HCT116 (cell line): ENCODE data around the gene TAS2R39. TPM values are rescaled to one million over a fixed set of nuclear protein-coding genes. Genes with fewer than 3 reads are reported as not detected.

Experiments
- ATAC-seq: fragments of 200-7000 bp; cut with Tn5 transposase; 2 replicates; pipeline ENCODE4 v1.9.1; 2020; ENCODE audit warnings: mild to moderate bottlenecking, moderate library complexity
- BruUV-seq: library from RNA; stranded (reverse); fragments of 400-500 nt; replicated peaks from 2 replicates; lab custom pipeline; 2021; lab: Mats Ljungman, UMichigan
- CTCF ChIA-PET: fragments of 300-600 bp; sonication (Branson Sonifier 250); formaldehyde crosslinking; loops from one replicate; lab custom pipeline; 2021; ENCODE audit warnings: antibody characterized with exemption; lab: Charles Lee
- POLR2A ChIA-PET: fragments of 300-600, 350-600 bp; sonication (Branson Sonifier 250); formaldehyde crosslinking; loops from one replicate; lab custom pipeline; 2021; ENCODE audit warnings: antibody characterized with exemption; lab: Charles Lee
- RAD21 ChIA-PET, 2 experiments: fragments of 300-600 bp; sonication (Branson Sonifier 250); formaldehyde crosslinking; loops; one replicate each; lab custom pipeline; 2023; ENCODE audit warnings: low total read pairs in 2 of 2; ENCODE audit not compliant: uncharacterized antibody in 2 of 2, unreplicated experiment in 2 of 2, low non-redundant PET in 1 of 2; lab: Charles Lee
- DNase-seq: peaks from one replicate; pipeline ENCODE4 v3.0.0-alpha.2; 2010; ENCODE audit warnings: low read depth, low spot score
- H2AFZ ChIP-seq: fragments of 200-600 bp; shearing (Covaris generic), sonication (generic); 2 replicates; pipeline ENCODE4 v1.6.1; 2017; ENCODE audit warnings: low read depth, mixed run types, mixed read lengths, antibody characterized with exemption, low read length; ENCODE audit not compliant: poor library complexity, severe bottlenecking
- H3K27ac ChIP-seq: 2 replicates; pipeline ENCODE4 v1.5.1; 2012; ENCODE audit warnings: low read depth, low read length
- H3K27me3 ChIP-seq: fragments of 200-600 bp; sonication (generic); 2 replicates; pipeline ENCODE4 v1.6.1; 2016; ENCODE audit warnings: mixed run types, low read length, mixed read lengths; ENCODE audit not compliant: insufficient read depth
- H3K36me3 ChIP-seq, 2 experiments: fragments of 200-500 bp in 1 of 2; fragments of 200-600 bp in 1 of 2; sonication (Bioruptor generic) in 1 of 2; sonication (generic) in 1 of 2; 2 replicates each; pipeline versions ENCODE4 v1.5.1 to v1.6.1; 2014 to 2016; ENCODE audit warnings: low read length in 2 of 2, inconsistent platforms in 1 of 2, mixed read lengths in 1 of 2, mixed run types in 1 of 2; ENCODE audit not compliant: insufficient read depth in 2 of 2, control insufficient read depth in 1 of 2
- H3K4me1 ChIP-seq, 2 experiments: fragments of 200-600 bp in 1 of 2; sonication (generic) in 1 of 2; 2 replicates each; pipeline versions ENCODE4 v1.5.1 to v1.6.1; 2012 to 2017; ENCODE audit warnings: low read length in 2 of 2, inconsistent platforms in 1 of 2, mild to moderate bottlenecking in 1 of 2, mixed read lengths in 1 of 2, mixed run types in 1 of 2, moderate library complexity in 1 of 2; ENCODE audit not compliant: insufficient read depth in 2 of 2, control insufficient read depth in 1 of 2
- H3K4me2 ChIP-seq: fragments of 200-600 bp; sonication (generic); 2 replicates; pipeline ENCODE4 v1.6.1; 2017; ENCODE audit warnings: mixed run types, low read length, mixed read lengths
- H3K4me3 ChIP-seq, 2 experiments: fragments of 200-600 bp in 1 of 2; sonication (generic) in 1 of 2; replicated peaks in 1 of 2; 2 replicates each; pipeline ENCODE4 v1.5.1; 2011 to 2016; ENCODE audit warnings: low read length in 2 of 2, control low read depth in 1 of 2, low read depth in 1 of 2, mild to moderate bottlenecking in 1 of 2, mixed read lengths in 1 of 2, mixed run types in 1 of 2
- H3K79me2 ChIP-seq: fragments of 200-600 bp; sonication (generic); 2 replicates; pipeline ENCODE4 v1.6.1; 2017; ENCODE audit warnings: mild to moderate bottlenecking, mixed run types, low read length, moderate library complexity, mixed read lengths; ENCODE audit not compliant: insufficient read depth
- H3K9ac ChIP-seq: fragments of 200-600 bp; sonication (generic); 2 replicates; pipeline ENCODE4 v1.6.1; 2016; ENCODE audit warnings: low read length, mixed read lengths
- H3K9me2 ChIP-seq: fragments of 200-600 bp; sonication (generic), shearing (Covaris generic); 2 replicates; pipeline ENCODE4 v1.6.1; 2017; ENCODE audit warnings: mixed run types, mild to moderate bottlenecking, moderate library complexity; ENCODE audit not compliant: insufficient read depth
- H3K9me3 ChIP-seq, 2 experiments: fragments of 200-500 bp in 1 of 2; fragments of 200-600 bp in 1 of 2; sonication (Bioruptor generic) in 1 of 2; sonication (generic) in 1 of 2; 2 replicates each; pipeline ENCODE4 v1.6.1; 2014 to 2017; ENCODE audit warnings: low read length in 2 of 2, mixed read lengths in 2 of 2, inconsistent platforms in 1 of 2, low read depth in 1 of 2, mild to moderate bottlenecking in 1 of 2, mixed run types in 1 of 2, moderate library complexity in 1 of 2; ENCODE audit not compliant: control insufficient read depth in 1 of 2, insufficient read depth in 1 of 2
- H4K20me1 ChIP-seq: fragments of 200-600 bp; sonication (generic), shearing (Covaris generic); 2 replicates; pipeline ENCODE4 v1.6.1; 2017; ENCODE audit warnings: mixed run types, mild to moderate bottlenecking, moderate library complexity; ENCODE audit not compliant: insufficient read depth
- CBX3 ChIP-seq: IDR thresholded peaks from 2 replicates; pipeline ENCODE4 v1.6.1; 2012; ENCODE audit warnings: low read depth
- EGR1 ChIP-seq: IDR thresholded peaks from 2 replicates; pipeline ENCODE4 v1.6.1; 2012; ENCODE audit warnings: low read depth
- ELF1 ChIP-seq: IDR thresholded peaks from 2 replicates; pipeline ENCODE4 v1.6.1; 2012; ENCODE audit warnings: low read depth, borderline replicate concordance
- FOSL1 ChIP-seq: IDR thresholded peaks from 2 replicates; pipeline ENCODE4 v1.6.1; 2012; ENCODE audit warnings: low read depth
- JUND ChIP-seq: IDR thresholded peaks from 2 replicates; pipeline ENCODE4 v1.6.1; 2012
- POLR2A ChIP-seq: IDR thresholded peaks from 2 replicates; pipeline ENCODE4 v1.7.0; 2011; ENCODE audit warnings: borderline replicate concordance; ENCODE audit not compliant: insufficient read depth, insufficient read length; ENCODE audit errors: extremely low read depth
- RAD21 ChIP-seq: IDR thresholded peaks from 2 replicates; pipeline ENCODE4 v1.6.1; 2012; ENCODE audit warnings: low read depth, mild to moderate bottlenecking
- SP1 ChIP-seq: IDR thresholded peaks from 2 replicates; pipeline ENCODE4 v1.6.1; 2012; ENCODE audit warnings: low read depth
- SRF ChIP-seq: IDR thresholded peaks from 2 replicates; pipeline ENCODE4 v1.6.1; 2012; ENCODE audit warnings: low read depth
- YY1 ChIP-seq: IDR thresholded peaks from 2 replicates; pipeline ENCODE4 v1.6.1; 2011; ENCODE audit warnings: low read length, low read depth, moderate library complexity, mild to moderate bottlenecking; ENCODE audit not compliant: insufficient replicate concordance; ENCODE audit errors: extremely low read depth
- ZNF274 ChIP-seq: fragments of 200-500 bp; sonication (Bioruptor generic); IDR thresholded peaks from 2 replicates; pipeline ENCODE4 v1.6.1; 2014; ENCODE audit warnings: mild to moderate bottlenecking, low read depth, low read length, inconsistent platforms
- intact Hi-C: fragments of 100-400 bp; cut with micrococcal nuclease; formaldehyde crosslinking; loops from 2 replicates; pipeline ENCODE4 v1.10.0; 2022
- total RNA-seq: library from RNA; stranded (reverse); gene quantifications from one replicate; pipeline ENCODE4 v1.2.1, GENCODE V29; 2021; ENCODE audit not compliant: unreplicated experiment
- TF ChIP-seq, protein P1 (sequence below): IDR thresholded peaks from 2 replicates; pipeline ENCODE4 v1.6.1; 2012; ENCODE audit warnings: low read depth
- TF ChIP-seq, protein P2 (sequence below): IDR thresholded peaks from 2 replicates; pipeline ENCODE4 v1.6.1; 2012
- TF ChIP-seq, protein P3 (sequence below), 3 experiments: fragments of 200-600 bp in 1 of 3; sonication (generic) in 1 of 3; IDR thresholded peaks in 2 of 3; conservative IDR thresholded peaks in 1 of 3; 2 replicates each; pipeline ENCODE4 v1.5.1; 2012 to 2017; ENCODE audit warnings: low read depth in 2 of 3, low read length in 2 of 3, antibody characterized with exemption in 1 of 3, borderline replicate concordance in 1 of 3, control low read depth in 1 of 3, mild to moderate bottlenecking in 1 of 3, mixed read lengths in 1 of 3, mixed run types in 1 of 3, moderate library complexity in 1 of 3; ENCODE audit not compliant: insufficient read depth in 1 of 3

The TAS2R39 gene
- total RNA-seq, 1 experiment from 2014 or later, result not detected

DNA sequence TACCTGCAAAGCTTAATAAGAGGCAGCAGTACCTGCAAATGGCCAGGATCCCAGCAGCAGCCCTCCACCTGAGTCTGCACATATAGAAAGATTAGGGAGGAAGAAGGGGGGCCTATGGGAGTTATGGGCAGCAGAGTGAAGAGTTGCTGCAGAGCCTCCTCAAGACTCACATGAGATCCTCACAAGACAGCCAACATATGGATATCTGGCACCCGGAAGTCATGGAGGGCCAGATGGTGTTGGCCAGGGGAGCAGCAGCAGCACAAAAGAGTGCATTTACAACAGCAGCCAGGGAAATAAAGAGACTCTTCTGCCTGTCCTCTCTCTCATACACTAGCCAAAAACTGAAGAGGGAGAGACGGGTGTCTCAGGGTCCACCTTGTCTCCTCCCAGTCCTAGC lies 34.6 kb downstream of the TAS2R39 start:
- intact Hi-C loops, result loop anchor here (10.0 kb wide), 1 partner anchor 363 kb away; the partner anchor contains the start of gene EPHB6
- BruUV-seq, result no TSS peak
- CTCF ChIA-PET, result interaction anchor here (4.3 kb wide), 1 partner anchor 209 kb away, joined by 331 read pairs; no protein-coding TSS in a partner anchor

GRCh38 chr7:143221286-143221685 lies 38.1 kb downstream of the TAS2R39 start:
- ChIA-PET CTCF (no interaction called here), RAD21 (no interaction called here), POLR2A (interaction anchor here (0.5 kb wide), 1 partner anchor 214 kb away, joined by 3 read pairs; no protein-coding TSS in a partner anchor)
- Histone ChIP-seq H2AFZ (no peak overlapping the region), H3K79me2 (no peaks in the 10 kb centered on the region), H3K4me2 (no peak overlapping the region), H3K4me1 (no peaks in the 10 kb centered on the region), H3K36me3 (no peaks in the 10 kb centered on the region), H3K27ac (no peak overlapping the region), H3K9me3 (no peaks in the 10 kb centered on the region), H3K27me3 (peaks cover 5% of the 10 kb centered on the region; the same call in 1 of the 2 replicates), H3K9ac (no peak overlapping the region), H3K9me2 (no peaks in the 10 kb centered on the region), H4K20me1 (no peaks in the 10 kb centered on the region), H3K4me3 (no peak overlapping the region)
- intact Hi-C loops, result no loop called here
- BruUV-seq, result no TSS peak
- no peak for ATAC-seq
- DNase-seq, result no peak
- no peak for TF ChIP-seq FOSL1
- TF ChIP-seq JUND, result no peak
- no peak for TF ChIP-seq ELF1
- no peak for TF ChIP-seq CBX3
- TF ChIP-seq EGR1, result no peak
- no peak for TF ChIP-seq POLR2A
- TF ChIP-seq SP1, result no peak
- TF ChIP-seq, protein P1, sequence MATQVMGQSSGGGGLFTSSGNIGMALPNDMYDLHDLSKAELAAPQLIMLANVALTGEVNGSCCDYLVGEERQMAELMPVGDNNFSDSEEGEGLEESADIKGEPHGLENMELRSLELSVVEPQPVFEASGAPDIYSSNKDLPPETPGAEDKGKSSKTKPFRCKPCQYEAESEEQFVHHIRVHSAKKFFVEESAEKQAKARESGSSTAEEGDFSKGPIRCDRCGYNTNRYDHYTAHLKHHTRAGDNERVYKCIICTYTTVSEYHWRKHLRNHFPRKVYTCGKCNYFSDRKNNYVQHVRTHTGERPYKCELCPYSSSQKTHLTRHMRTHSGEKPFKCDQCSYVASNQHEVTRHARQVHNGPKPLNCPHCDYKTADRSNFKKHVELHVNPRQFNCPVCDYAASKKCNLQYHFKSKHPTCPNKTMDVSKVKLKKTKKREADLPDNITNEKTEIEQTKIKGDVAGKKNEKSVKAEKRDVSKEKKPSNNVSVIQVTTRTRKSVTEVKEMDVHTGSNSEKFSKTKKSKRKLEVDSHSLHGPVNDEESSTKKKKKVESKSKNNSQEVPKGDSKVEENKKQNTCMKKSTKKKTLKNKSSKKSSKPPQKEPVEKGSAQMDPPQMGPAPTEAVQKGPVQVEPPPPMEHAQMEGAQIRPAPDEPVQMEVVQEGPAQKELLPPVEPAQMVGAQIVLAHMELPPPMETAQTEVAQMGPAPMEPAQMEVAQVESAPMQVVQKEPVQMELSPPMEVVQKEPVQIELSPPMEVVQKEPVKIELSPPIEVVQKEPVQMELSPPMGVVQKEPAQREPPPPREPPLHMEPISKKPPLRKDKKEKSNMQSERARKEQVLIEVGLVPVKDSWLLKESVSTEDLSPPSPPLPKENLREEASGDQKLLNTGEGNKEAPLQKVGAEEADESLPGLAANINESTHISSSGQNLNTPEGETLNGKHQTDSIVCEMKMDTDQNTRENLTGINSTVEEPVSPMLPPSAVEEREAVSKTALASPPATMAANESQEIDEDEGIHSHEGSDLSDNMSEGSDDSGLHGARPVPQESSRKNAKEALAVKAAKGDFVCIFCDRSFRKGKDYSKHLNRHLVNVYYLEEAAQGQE, result no peak
- no peak for TF ChIP-seq YY1
- TF ChIP-seq SRF, result no peak
- TF ChIP-seq, protein P2, sequence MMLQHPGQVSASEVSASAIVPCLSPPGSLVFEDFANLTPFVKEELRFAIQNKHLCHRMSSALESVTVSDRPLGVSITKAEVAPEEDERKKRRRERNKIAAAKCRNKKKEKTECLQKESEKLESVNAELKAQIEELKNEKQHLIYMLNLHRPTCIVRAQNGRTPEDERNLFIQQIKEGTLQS, result no peak
- TF ChIP-seq ZNF274, result no peak
- TF ChIP-seq RAD21, result no peak

More for the DNA sequence above, 34.6 kb downstream of the TAS2R39 start:
- no peaks in the 10 kb centered on the region for H3K79me2 ChIP-seq
- no peak overlapping the region for H3K27ac ChIP-seq
- no peaks in the 10 kb centered on the region for H3K9me2 ChIP-seq
- no peaks in the 10 kb centered on the region for H3K4me1 ChIP-seq
- H3K27me3 ChIP-seq, result no peaks in the 10 kb centered on the region
- H2AFZ ChIP-seq, result no peak overlapping the region
- DNase-seq (no peak), ATAC-seq (no peak)
- no peaks in the 10 kb centered on the region for H3K36me3 ChIP-seq
- ChIA-PET POLR2A (no interaction called here), RAD21 (no interaction called here)
- TF ChIP-seq, protein P3, sequence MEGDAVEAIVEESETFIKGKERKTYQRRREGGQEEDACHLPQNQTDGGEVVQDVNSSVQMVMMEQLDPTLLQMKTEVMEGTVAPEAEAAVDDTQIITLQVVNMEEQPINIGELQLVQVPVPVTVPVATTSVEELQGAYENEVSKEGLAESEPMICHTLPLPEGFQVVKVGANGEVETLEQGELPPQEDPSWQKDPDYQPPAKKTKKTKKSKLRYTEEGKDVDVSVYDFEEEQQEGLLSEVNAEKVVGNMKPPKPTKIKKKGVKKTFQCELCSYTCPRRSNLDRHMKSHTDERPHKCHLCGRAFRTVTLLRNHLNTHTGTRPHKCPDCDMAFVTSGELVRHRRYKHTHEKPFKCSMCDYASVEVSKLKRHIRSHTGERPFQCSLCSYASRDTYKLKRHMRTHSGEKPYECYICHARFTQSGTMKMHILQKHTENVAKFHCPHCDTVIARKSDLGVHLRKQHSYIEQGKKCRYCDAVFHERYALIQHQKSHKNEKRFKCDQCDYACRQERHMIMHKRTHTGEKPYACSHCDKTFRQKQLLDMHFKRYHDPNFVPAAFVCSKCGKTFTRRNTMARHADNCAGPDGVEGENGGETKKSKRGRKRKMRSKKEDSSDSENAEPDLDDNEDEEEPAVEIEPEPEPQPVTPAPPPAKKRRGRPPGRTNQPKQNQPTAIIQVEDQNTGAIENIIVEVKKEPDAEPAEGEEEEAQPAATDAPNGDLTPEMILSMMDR (IDR thresholded peaks at IDR 0.05 in 2 of 3, conservative IDR thresholded peaks at IDR 0.05 in 1 of 3; ENCODE audit: borderline replicate concordance in 1 of 3, insufficient read depth in 1 of 3, low read depth in 2 of 3, low read length in 2 of 3), result no peak
- TF ChIP-seq RAD21, result no peak
- H3K9me3 ChIP-seq, result no peaks in the 10 kb centered on the region
- no peaks in the 10 kb centered on the region for H4K20me1 ChIP-seq
- no peak overlapping the region for H3K4me3 ChIP-seq
- no peak overlapping the region for H3K9ac ChIP-seq
- H3K4me2 ChIP-seq, result no peak overlapping the region
